ENCODE data around the gene MYO1B.

Gene MYO1B

DNA sequence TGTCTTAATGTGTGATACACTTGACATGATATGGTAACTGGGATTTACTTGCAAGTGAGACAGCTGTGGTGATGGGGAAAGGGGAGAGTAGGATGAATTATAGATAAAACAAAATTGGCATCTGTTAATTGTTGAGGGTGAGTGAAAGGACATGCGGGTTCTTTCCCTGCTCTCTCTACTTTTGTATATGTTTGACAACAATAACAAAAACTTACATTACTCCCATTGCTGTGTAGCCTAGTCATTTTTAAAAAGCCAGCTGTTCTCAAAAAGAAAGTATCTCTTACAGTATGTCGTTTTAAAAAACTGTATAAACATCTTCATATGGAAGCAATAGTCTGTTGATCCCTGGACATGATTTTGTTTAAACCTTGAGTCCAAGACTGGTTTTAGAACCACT lies 117.6 kb downstream of the MYO1B start:
- no peak for DNase-seq (ENCODE audit: low read depth)

DNA sequence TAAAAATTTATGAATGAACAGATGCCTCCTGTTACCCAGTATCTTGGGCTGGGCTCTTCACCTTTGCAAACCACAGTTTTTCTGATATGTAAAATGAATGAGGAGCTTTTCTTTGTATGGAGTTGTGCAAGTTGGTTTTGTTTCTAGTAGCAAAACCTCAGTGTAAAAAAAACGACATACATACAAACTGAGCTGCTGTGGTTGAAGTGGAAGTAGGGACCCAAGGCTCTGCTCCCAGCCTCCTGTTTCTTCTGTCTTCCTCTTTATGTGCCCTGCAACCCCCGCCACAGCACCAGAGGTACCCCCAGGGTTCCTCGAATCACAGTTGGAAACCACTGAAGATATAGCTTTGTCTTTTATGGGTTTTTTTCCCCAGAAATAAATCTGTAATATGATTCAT lies 118.1 kb downstream of the MYO1B start:
- DNase-seq (ENCODE audit: low read depth), result no peak

- DNase-seq (ENCODE audit: low read depth), result no peak
Observed at GRCh38 chr2:191365089-191365488, 119.9 kb downstream of the MYO1B start.

- DNase-seq (ENCODE audit: low read depth), result no peak
Observed at GRCh38 chr2:191366199-191366598, 121.0 kb downstream of the MYO1B start.

GRCh38 chr2:191369034-191369433 lies 123.8 kb downstream of the MYO1B start:
- DNase-seq (ENCODE audit: low read depth), result no peak

DNA sequence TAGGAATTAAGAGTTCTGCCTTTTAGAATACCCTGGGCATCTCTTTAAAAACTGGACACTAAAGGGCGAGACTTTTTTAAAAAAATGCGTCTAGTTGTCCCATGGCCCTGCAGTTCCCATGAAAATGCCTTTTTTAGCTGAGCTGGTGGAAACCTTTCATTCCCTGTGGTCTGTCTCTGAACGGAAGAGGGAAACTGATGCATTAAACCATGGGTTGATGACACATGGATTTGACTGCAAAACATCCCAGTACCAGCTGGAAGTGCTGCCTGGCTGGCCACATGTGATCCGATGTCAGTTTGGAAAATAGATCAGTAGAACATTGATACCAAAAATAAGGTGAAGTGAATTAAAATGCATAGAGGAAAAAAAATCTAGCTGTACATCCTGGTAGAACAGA lies 129.2 kb downstream of the MYO1B start:
- DNase-seq (ENCODE audit: low read depth), result no peak

GRCh38 chr2:191374939-191375338 lies 129.7 kb downstream of the MYO1B start:
- no peak for DNase-seq (ENCODE audit: low read depth)

- peak; percentile 20 for DNase-seq (ENCODE audit: low read depth)
Observed at GRCh38 chr2:191376981-191377629, 131.9 kb downstream of the MYO1B start.

DNA sequence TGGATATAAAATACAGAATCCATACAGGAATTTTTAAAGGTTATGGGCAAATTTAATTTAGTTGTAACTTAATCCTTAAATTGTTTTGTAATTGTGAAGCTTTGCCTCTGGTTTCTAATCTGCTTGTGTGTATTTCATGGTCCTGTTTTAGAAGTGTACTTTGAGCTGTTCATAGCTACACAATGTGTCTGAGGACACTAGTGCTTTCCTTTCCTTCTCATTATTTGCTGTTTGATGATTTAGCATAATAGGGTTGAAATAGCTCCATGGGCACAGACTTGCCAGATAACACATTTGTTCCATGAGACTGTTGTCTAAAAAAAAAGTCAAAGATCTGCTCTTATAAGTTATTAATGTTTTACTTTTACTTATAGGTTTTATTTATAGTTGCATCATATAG lies 134.2 kb downstream of the MYO1B start:
- no peak for DNase-seq (ENCODE audit: low read depth)

GRCh38 chr2:191382801-191383200 lies 137.6 kb downstream of the MYO1B start:
- no peak for DNase-seq (ENCODE audit: low read depth)

DNA sequence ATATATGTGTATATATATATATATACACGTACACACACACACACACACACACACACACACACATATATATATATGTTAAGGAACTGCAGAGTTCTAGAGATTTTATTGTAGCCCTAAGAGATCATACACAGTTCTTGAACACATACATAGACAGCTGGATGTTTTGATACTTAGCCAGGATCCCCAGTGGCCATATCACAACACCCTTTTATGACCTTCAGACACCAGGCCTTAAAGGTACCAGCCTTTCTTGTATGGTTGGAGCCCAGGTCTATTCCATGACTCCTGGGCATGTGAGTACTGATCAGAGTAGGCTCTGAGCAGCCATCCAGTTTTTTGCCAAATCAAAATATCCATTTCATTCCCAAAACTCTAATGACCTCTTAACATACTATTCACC lies 138.3 kb downstream of the MYO1B start:
- no peak for DNase-seq (ENCODE audit: low read depth)

DNA sequence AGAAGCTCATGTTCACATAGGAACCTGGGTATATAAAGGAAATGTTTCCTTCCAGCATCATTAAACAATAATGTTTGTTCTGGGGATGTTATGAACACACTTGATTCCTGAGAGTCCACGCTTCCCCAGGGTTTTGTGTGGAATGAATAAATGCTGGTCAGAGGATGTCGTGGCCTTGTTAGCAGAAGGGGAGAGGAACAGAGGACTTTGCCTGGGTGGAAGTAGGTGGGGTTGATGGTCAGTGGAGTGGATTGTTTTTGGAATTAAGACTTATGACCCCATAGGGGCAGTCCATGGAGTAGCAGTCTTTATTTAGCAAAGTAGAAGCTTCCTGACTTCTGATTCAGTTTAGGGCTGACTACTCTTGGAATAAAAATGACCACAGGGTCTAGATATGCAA lies 139.6 kb downstream of the MYO1B start:
- DNase-seq (ENCODE audit: low read depth), result no peak

DNA sequence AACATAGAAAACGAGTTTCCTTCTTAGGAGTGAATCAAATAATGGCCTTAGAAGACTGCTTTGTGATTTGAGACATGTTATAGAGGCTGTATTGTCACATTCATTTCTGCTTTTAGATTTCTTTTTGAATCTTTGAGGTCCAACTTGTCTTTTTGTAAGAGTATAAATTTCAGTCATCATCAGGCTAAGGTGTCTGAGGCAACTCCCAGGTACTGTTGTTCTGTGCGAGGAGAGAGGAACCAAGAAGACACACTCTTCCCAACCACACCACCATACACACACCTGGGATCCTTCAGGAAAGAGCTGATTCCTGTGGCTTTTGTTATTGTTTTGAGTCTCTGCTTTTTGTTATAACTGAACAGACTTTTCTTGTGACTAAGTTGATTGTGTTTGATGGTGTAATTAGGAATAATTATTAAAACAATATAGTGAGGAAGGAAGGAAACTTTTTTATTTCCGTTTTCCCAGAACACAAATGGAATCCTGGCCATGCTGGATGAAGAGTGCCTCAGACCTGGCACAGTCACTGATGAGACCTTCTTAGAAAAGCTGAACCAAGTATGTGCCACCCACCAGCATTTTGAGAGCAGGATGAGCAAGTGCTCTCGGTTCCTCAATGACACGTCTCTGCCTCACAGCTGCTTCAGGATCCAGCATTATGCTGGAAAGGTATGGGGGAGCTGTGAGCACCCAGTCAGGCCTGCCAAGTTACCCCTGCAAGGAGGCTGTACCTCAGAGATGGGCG lies 140.4 kb downstream of the MYO1B start:
- DNase-seq (ENCODE audit: low read depth), result no peak

DNA sequence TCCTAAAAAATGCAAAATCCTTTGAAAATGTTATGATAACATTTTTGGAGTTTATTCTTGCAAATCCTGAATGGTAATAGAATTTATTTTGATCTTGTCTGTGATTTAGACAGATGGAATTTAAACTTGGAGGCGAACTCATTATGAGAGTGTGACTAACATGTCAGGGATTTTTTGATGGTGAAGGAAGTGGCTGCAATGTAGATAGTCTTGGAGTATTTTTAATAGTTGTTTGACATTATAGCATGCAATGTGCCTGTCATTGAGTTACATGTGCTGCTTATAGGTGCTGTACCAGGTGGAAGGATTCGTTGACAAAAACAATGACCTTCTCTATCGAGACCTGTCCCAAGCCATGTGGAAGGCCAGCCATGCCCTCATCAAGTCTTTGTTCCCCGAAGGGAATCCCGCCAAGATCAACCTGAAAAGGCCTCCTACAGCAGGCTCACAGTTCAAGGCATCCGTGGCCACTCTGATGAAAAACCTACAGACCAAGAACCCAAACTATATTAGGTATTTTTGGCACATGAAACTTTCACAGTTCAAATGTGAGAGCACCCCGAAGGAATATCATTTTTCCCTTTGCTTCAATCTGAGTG lies 141.8 kb downstream of the MYO1B start:
- DNase-seq (ENCODE audit: low read depth), result no peak

- no peak for DNase-seq (ENCODE audit: low read depth)
Observed at GRCh38 chr2:191389288-191389687, 144.1 kb downstream of the MYO1B start.

GRCh38 chr2:191391171-191391570 lies 146.0 kb downstream of the MYO1B start:
- no peak for DNase-seq (ENCODE audit: low read depth)

DNA sequence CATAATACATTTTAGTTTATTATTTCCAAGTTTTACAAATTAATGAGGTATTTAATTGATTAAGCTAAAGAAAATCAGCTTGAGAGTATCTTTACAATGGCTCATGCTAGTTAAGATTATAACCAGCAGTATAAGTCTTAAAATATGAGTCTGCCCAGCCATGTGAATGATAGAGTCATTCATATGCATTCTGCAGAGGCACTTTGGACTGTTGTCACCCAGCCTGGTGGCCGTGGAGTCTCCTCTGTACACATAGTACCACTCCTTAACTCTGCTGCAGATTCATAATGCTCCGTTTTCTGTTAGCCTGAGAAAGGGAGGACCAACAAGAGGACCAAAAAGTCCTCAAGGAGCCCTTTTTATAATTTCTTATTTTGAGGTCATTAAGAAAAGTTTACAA lies 148.8 kb downstream of the MYO1B start:
- DNase-seq (ENCODE audit: low read depth), result no peak

DNA sequence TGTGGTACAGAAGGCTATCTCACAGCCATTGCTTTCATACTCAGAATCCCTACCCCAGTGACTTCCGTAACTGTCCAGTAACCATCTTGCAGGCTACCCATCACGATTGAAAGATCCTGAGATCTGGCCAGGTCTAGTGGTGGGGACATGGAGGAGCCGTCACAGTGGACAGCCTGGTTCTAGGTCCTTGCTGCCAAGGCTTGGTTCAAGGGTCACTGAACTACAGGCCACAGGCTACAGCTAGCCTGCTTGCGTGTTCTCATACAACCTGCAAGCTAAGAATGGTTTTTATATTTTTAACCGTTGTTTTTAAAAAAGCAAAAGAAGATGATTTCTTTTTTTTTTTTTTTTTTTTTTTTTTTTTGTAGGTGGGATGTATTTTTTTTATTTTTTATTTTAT lies 151.6 kb downstream of the MYO1B start:
- no peak for DNase-seq (ENCODE audit: low read depth)

DNA sequence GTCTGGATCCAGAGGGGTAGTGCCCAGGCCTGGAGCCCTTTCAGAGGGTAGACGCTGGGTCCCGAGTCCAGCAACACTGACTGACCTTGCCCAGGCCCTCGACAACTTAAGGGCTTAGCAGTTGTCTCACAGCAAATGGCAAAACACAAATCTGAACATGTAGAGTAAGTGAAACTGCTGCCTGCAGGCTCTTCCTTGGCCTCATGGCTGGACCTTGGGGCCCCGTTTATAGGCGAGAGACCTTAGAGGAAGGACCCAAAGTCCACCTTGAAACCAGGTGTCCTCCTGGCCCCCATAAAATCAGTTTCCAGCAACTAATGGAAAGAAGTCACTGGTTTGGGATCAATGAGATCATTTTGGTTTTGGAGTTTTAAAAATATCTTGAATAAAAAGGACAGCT lies 154.4 kb downstream of the MYO1B start:
- no peak for DNase-seq (ENCODE audit: low read depth)

- no peak for DNase-seq (ENCODE audit: low read depth)
Observed at GRCh38 chr2:191401287-191401686, 156.1 kb downstream of the MYO1B start.

DNA sequence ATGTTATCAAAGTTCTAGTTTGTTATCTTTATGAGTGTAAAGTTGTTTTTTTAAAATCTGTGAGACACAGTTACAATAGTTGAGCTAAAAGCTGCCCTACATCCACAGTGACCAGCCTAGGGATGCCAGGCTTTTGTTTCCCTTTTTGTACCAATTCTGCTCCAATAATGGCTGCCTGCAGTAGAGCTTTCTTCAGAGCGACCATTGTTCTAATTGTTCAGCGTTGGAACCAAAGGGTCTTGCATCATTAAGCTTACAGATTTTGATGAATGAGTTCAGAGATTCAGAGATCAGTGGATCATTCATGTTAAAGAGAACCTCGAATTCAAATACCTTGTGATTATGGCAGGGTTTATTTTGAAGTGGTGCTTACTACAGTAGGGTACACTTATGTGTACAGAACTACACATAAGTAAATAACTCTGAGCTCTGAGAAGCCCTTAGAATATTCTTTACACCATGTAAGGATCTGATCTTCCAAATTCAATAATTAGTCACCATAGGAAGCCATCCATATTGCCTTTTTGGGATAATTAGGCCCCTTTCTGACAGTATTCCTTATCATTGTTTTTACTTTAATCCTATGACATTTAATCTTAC lies 157.9 kb downstream of the MYO1B start:
- DNase-seq (ENCODE audit: low read depth), result no peak

GRCh38 chr2:191404568-191404991 lies 159.4 kb downstream of the MYO1B start:
- peak; percentile 31 for DNase-seq (ENCODE audit: low read depth)

DNA sequence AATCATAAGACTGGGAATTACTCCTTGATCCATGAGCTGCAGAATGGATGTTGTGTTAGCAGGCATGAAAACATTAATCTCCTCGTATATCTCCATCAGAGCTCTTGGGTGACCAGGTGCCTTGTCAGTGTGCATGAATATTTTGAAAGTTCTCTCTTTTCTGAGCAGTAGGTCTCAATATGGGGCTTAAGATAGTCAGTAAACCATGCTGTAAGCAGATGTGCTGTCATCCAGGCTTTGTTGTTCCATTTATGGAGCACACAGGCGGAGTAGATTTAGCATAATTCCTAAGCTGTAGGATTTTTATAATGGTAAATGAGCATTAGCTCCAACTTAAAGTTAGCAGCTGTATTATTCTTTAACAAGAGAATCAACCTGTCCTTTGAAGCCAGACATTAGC lies 160.3 kb downstream of the MYO1B start:
- no peak for DNase-seq (ENCODE audit: low read depth)
